UCSD-AML1 (cell line): ENCODE results near the gene NT5DC1.
"Not testable (repeated sequence)": the region's sequence is repeated elsewhere in the genome, so short reads cannot be mapped to it uniquely, and the experiment has no call there.

Experiments used
- DNase-seq: peaks from one replicate; lab custom pipeline; 2025; ENCODE audit not compliant: unreplicated experiment; lab: John Stamatoyannopoulos, UW

Gene NT5DC1

GRCh38 chr6:116088946-116089345 lies 11.7 kb upstream of the NT5DC1 start:
- no peak for DNase-seq

- DNase-seq, result no peak
Measured at GRCh38 chr6:116090251-116090650, 10.4 kb upstream of the NT5DC1 start.

- no peak for DNase-seq
Measured at GRCh38 chr6:116094041-116094440, 6.6 kb upstream of the NT5DC1 start.

GRCh38 chr6:116096048-116096759 lies 4.4 kb upstream of the NT5DC1 start:
- not testable (repeated sequence) for DNase-seq

GRCh38 chr6:116096979-116097816 lies 3.5 kb upstream of the NT5DC1 start:
- DNase-seq, result no peak

- DNase-seq, result no peak
Measured at GRCh38 chr6:116099036-116099435, 1.6 kb upstream of the NT5DC1 start.

- DNase-seq, result no peak
Measured at GRCh38 chr6:116101302-116101718, 657 bp downstream of the NT5DC1 start.

- no peak for DNase-seq
Measured at GRCh38 chr6:116101790-116102189, 1.1 kb downstream of the NT5DC1 start.

GRCh38 chr6:116102873-116103272 lies 2.2 kb downstream of the NT5DC1 start:
- DNase-seq, result no peak

- DNase-seq, result no peak
Measured at GRCh38 chr6:116104636-116105035, 4.0 kb downstream of the NT5DC1 start.

- no peak for DNase-seq
Measured at GRCh38 chr6:116105247-116105646, 4.6 kb downstream of the NT5DC1 start.

GRCh38 chr6:116106146-116106545 lies 5.5 kb downstream of the NT5DC1 start:
- no peak for DNase-seq

GRCh38 chr6:116108836-116109235 lies 8.2 kb downstream of the NT5DC1 start:
- DNase-seq, result no peak

- DNase-seq, result peak; percentile 11
Measured at GRCh38 chr6:116111552-116112528, 11.2 kb downstream of the NT5DC1 start.

- no peak for DNase-seq
Measured at GRCh38 chr6:116113386-116113785, 12.7 kb downstream of the NT5DC1 start.

- DNase-seq, result no peak
Measured at GRCh38 chr6:116115781-116116180, 15.1 kb downstream of the NT5DC1 start.

- no peak for DNase-seq
Measured at GRCh38 chr6:116118608-116119007, 18.0 kb downstream of the NT5DC1 start.

- DNase-seq, result no peak
Measured at GRCh38 chr6:116120430-116120829, 19.8 kb downstream of the NT5DC1 start.

GRCh38 chr6:116126032-116126431 lies 25.4 kb downstream of the NT5DC1 start, which contains the start of gene COL10A1:
TSS of gene COL10A1 (minus strand) at chr6:116126132. CDS start at chr6:116125492, 640 bp downstream.
- no peak for DNase-seq

GRCh38 chr6:116127771-116128493 lies 27.3 kb downstream of the NT5DC1 start:
- no peak for DNase-seq
